Esophagus muscularis mucosa (tissue), 4 donors: ENCODE results near the gene ST6GALNAC3. TPM values are rescaled to one million over a fixed set of nuclear protein-coding genes. Genes with fewer than 3 reads are reported as not detected.

ENCODE experiments used
- DNase-seq: peaks from one replicate; pipeline ENCODE4 v3.0.0-alpha.2; 2017; ENCODE audit errors: extremely low spot score
- H3K27ac ChIP-seq, 4 donors: fragments of 200-600 bp; sonication (generic); replicated peaks in 1 of 4; 1 replicate in 3 of 4; 2 replicates in 1 of 4; pipeline ENCODE4 v1.5.1; 2016 to 2019; ENCODE audit warnings: mild to moderate bottlenecking in 1 of 4
- H3K27me3 ChIP-seq, 4 donors: fragments of 200-600 bp; sonication (generic); one replicate each; pipeline versions ENCODE4 v1.5.1 to v1.6.0; 2016 to 2019
- H3K36me3 ChIP-seq, 4 donors: fragments of 200-600 bp; sonication (generic); one replicate each; pipeline ENCODE4 v1.5.1; 2016 to 2019
- H3K4me1 ChIP-seq, 4 donors: fragments of 200-600 bp; sonication (generic); one replicate each; pipeline ENCODE4 v1.5.1; 2016 to 2019
- H3K4me3 ChIP-seq, 4 donors: fragments of 200-600 bp; sonication (generic); 1 replicate in 2 of 4; 2 replicates in 2 of 4; pipeline ENCODE4 v1.5.1; 2016 to 2019; ENCODE audit warnings: mild to moderate bottlenecking in 4 of 4, moderate library complexity in 1 of 4
- H3K9me3 ChIP-seq, 4 donors: fragments of 200-600 bp; sonication (generic); 1 replicate in 3 of 4; 2 replicates in 1 of 4; pipeline ENCODE4 v1.5.1; 2016 to 2019
- CTCF ChIP-seq, 3 experiments: fragments of 200-600 bp in 2 of 3; fragments of 450-650 bp in 1 of 3; sonication (generic) in 2 of 3; IDR thresholded peaks; one replicate each; pipeline ENCODE4 v1.5.1; 2017 to 2019; ENCODE audit warnings: antibody characterized with exemption in 3 of 3, mild to moderate bottlenecking in 2 of 3, moderate library complexity in 1 of 3
- EP300 ChIP-seq: sonication (generic); formaldehyde crosslinking; IDR thresholded peaks from one replicate; pipeline ENCODE4 v1.6.1; 2017; ENCODE audit warnings: antibody characterized with exemption
- POLR2A ChIP-seq: fragments of 450-650 bp; IDR thresholded peaks from one replicate; pipeline ENCODE4 v1.6.1; 2017; ENCODE audit warnings: antibody characterized with exemption, moderate library complexity, mild to moderate bottlenecking, low read depth
- POLR2AphosphoS5 ChIP-seq, 2 donors: sonication (generic); formaldehyde crosslinking; IDR thresholded peaks; one replicate each; pipeline ENCODE4 v1.6.1; 2017; ENCODE audit warnings: antibody characterized with exemption in 2 of 2
- WGBS: methylation state at CpG from one replicate; pipeline ENCODE4 v1.1.5; 2018; 5-methylcytosine and 5-hydroxymethylcytosine counted together
- intact Hi-C: fragments of 100-400 bp; cut with DNase I; formaldehyde crosslinking; loops from one replicate; pipeline ENCODE4 v1.15.1; 2023
- total RNA-seq, 4 donors: library from RNA; depleted of rRNA; stranded (reverse); fragments of >200 nt; gene quantifications; one replicate each; pipeline versions ENCODE4 v1.1.0 to v1.2.1, GENCODE V29; 2016

ST6GALNAC3 gene
- total RNA-seq, 4 donors from 2014 or later, result 2.1 to 6.8 (median 4.8) TPM

DNA sequence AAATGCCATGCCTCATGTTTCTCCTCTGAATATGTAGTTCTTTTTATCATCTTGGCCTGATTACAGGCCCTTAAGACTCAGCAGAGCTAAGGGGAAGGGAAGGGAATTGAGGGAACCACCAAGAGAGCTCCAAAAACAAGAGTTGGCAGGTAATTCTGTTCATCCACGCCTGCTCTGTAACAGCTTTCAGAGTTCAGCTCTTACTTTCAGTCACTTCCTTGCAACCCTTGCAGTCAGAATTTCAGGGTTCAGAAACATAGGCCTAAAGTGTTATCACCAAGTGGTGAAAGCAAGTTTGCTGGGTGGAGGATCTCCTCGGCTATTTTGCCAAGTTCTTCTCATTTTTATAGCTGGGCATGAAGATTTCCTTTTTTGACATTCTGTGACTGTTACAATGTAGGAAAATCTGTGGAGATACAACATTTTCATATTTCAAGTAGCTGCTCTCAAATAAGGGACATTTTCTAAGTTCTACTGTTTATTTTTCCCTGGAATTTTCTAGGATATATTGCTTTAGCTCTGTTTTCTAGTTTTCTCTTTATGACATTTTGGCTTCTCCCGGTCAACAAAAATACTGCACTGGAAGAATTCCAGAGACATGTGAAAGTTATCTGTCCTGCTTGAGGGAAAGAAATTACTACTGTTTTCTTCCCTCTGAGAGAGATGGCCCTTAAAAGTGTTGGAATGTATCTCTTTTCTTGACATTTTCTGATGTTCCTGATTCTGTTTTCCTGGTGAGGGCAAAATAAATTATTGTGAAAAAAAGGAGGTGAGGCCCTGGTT, 540.9 kb downstream of the ST6GALNAC3 start:
- Histone ChIP-seq H3K9me3 (no peaks in the 10 kb centered on the region), H3K4me1 (no peaks in the 10 kb centered on the region), H3K27ac (no peak overlapping the region), H3K27me3 (no peaks in the 10 kb centered on the region), H3K36me3 (no peaks in the 10 kb centered on the region), H3K4me3 (no peak overlapping the region)
- intact Hi-C loops, result no loop called here
- DNase-seq, result no peak
- 76% methylated on average over 3 of the region's 3 CpGs for WGBS
- TF ChIP-seq EP300 (no peak), POLR2AphosphoS5 (IDR thresholded peaks at IDR 0.05) (no peak), CTCF (IDR thresholded peaks at IDR 0.05) (no peak), POLR2A (no peak)

DNA sequence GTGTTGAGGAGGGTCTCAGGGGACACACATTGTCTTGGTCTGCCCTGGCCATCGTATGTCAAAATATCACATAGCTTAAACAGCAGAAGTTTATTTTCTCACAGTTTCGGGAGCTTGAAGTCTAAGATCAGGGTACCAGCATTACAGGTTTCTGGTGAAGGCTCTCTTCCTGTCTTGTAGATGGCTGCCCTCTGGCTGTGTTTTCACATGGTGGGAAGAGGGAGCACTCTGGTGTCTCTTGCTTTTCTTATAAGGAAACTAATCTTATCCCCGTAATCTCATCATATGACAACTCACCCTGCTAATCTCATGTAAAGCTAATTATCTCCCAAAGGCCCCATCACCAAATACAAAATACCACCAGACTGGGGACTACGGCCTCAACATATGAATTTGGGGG, 545.8 kb downstream of the ST6GALNAC3 start:
- TF ChIP-seq CTCF (IDR thresholded peaks at IDR 0.05), result no peak
- H3K27ac ChIP-seq, result no peak overlapping the region
- no peaks in the 10 kb centered on the region for H3K36me3 ChIP-seq
- no peaks in the 10 kb centered on the region for H3K27me3 ChIP-seq
- 87% methylated on average over 4 of the region's 4 CpGs for WGBS
- H3K4me3 ChIP-seq, result no peak overlapping the region
- no peak for DNase-seq
- H3K9me3 ChIP-seq, result no peaks in the 10 kb centered on the region
- no peaks in the 10 kb centered on the region for H3K4me1 ChIP-seq
- intact Hi-C loops, result no loop called here

DNA sequence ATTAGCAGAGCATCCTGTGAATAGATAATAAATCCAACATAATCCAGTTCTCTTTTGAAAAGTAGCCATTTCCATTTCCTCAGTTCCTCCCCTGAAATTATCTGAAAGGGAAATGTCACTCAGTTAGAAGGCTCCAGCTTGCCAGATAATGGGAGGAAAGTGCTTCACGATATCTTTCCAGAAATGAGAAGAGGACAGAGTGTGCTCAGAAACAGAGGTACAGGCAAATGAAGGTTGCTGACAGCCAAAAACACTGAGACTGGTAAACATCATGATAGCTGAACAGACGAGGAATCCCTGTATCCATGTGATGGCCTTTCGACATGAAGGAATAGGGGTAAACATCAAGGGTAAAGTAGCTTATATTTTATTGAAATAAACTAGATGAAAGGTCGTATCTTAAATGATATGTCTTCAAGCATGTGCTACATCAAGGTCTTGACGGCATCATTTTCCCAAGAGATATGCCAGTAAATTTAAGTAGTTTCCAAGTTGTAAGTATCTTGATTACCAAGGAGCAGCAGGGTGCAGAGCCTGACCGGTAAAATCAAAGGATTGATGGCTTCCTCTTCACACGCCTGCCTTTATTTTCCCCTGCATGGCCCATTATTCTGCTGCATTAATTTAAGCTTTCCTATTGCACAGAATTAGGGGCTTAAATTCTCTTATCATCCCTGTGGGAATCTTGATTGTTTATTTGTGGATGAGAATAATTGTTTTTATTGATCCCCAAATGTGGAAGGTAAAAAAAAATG, 548.4 kb downstream of the ST6GALNAC3 start:
- WGBS, result 90% methylated on average over 7 of the region's 7 CpGs
- no peaks in the 10 kb centered on the region for H3K4me1 ChIP-seq
- DNase-seq, result no peak
- H3K27ac ChIP-seq, result no peak overlapping the region
- H3K36me3 ChIP-seq, result no peaks in the 10 kb centered on the region
- H3K4me3 ChIP-seq, result no peak overlapping the region
- H3K9me3 ChIP-seq, result no peaks in the 10 kb centered on the region
- TF ChIP-seq EP300, result no peak
- no peak for TF ChIP-seq POLR2A
- no peak for TF ChIP-seq POLR2AphosphoS5 (IDR thresholded peaks at IDR 0.05)
- TF ChIP-seq CTCF (IDR thresholded peaks at IDR 0.05), result no peak
- no peaks in the 10 kb centered on the region for H3K27me3 ChIP-seq
- intact Hi-C loops, result no loop called here

- 100% methylated on average over 2 of the region's 2 CpGs for WGBS
- H3K9me3 ChIP-seq, result no peaks in the 10 kb centered on the region
- H3K36me3 ChIP-seq, result peaks cover 0 to 5% (median 0%) of the 10 kb centered on the region in 4 donors
- no peak overlapping the region for H3K4me3 ChIP-seq
- H3K4me1 ChIP-seq, result no peaks in the 10 kb centered on the region
- no peaks in the 10 kb centered on the region for H3K27me3 ChIP-seq
- no peak overlapping the region for H3K27ac ChIP-seq
- intact Hi-C loops, result no loop called here
- no peak for DNase-seq
- no peak for TF ChIP-seq POLR2AphosphoS5 (IDR thresholded peaks at IDR 0.05)
- no peak for TF ChIP-seq EP300
- no peak for TF ChIP-seq POLR2A
- no peak for TF ChIP-seq CTCF (IDR thresholded peaks at IDR 0.05)
Measured at GRCh38 chr1:76625886-76626678, 551.5 kb downstream of the ST6GALNAC3 start.
